ENCODE data around the gene BMPR1A.

DNA sequence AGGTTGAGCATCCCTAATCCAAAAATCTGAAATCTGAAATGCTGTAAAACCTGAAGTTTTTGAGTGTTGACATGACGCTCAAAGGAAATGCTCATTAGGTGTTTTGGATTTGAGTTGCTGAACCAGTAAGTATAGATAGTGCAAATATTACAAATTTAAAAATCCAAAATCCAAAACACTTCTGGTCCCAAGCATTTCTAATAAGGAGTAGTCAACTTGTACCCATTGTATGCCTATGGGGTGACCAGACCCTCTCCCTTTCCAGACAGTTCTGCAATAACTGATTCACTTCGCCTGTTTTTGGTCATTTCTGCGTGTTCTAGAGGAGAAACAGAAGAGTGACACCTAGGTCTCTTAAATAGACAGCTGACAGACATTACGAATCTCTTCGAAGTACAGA is 110.7 kb downstream of the BMPR1A start:
- TF ChIP-seq TCF12 (IDR thresholded peaks at IDR 0.05; ENCODE audit: low read depth, low read length) (no peak), SP1 (IDR thresholded peaks at IDR 0.05; ENCODE audit: low read depth, low read length) (no peak), JUND (IDR thresholded peaks at IDR 0.05; ENCODE audit: low read depth, low read length) (no peak), EZH2 (IDR thresholded peaks at IDR 0.05; ENCODE audit: borderline replicate concordance, control insufficient read depth, low read depth, low read length) (no peak)
- TF ChIP-seq, protein P1, sequence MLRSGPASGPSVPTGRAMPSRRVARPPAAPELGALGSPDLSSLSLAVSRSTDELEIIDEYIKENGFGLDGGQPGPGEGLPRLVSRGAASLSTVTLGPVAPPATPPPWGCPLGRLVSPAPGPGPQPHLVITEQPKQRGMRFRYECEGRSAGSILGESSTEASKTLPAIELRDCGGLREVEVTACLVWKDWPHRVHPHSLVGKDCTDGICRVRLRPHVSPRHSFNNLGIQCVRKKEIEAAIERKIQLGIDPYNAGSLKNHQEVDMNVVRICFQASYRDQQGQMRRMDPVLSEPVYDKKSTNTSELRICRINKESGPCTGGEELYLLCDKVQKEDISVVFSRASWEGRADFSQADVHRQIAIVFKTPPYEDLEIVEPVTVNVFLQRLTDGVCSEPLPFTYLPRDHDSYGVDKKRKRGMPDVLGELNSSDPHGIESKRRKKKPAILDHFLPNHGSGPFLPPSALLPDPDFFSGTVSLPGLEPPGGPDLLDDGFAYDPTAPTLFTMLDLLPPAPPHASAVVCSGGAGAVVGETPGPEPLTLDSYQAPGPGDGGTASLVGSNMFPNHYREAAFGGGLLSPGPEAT (IDR thresholded peaks at IDR 0.05; ENCODE audit: low read depth): no peak
- TF ChIP-seq, protein P2, sequence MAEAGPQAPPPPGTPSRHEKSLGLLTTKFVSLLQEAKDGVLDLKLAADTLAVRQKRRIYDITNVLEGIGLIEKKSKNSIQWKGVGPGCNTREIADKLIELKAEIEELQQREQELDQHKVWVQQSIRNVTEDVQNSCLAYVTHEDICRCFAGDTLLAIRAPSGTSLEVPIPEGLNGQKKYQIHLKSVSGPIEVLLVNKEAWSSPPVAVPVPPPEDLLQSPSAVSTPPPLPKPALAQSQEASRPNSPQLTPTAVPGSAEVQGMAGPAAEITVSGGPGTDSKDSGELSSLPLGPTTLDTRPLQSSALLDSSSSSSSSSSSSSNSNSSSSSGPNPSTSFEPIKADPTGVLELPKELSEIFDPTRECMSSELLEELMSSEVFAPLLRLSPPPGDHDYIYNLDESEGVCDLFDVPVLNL (IDR thresholded peaks at IDR 0.05; ENCODE audit: low read depth, low read length): no peak

Measured in GM12878 (cell line).